ENCODE data around the gene NEDD4L.

The NEDD4L gene

GRCh38 chr18:58253318-58253717 is 209.3 kb downstream of the NEDD4L start:
- ChIA-PET POLR2A (ENCODE audit: low non-redundant PET) (no interaction called here), CTCF (no interaction called here)
- TF ChIP-seq, protein P1, sequence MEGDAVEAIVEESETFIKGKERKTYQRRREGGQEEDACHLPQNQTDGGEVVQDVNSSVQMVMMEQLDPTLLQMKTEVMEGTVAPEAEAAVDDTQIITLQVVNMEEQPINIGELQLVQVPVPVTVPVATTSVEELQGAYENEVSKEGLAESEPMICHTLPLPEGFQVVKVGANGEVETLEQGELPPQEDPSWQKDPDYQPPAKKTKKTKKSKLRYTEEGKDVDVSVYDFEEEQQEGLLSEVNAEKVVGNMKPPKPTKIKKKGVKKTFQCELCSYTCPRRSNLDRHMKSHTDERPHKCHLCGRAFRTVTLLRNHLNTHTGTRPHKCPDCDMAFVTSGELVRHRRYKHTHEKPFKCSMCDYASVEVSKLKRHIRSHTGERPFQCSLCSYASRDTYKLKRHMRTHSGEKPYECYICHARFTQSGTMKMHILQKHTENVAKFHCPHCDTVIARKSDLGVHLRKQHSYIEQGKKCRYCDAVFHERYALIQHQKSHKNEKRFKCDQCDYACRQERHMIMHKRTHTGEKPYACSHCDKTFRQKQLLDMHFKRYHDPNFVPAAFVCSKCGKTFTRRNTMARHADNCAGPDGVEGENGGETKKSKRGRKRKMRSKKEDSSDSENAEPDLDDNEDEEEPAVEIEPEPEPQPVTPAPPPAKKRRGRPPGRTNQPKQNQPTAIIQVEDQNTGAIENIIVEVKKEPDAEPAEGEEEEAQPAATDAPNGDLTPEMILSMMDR (conservative IDR thresholded peaks at IDR 0.05; ENCODE audit: low read depth) = no peak
- no peak overlapping the region for H3K27ac ChIP-seq
- no peak for DNase-seq (ENCODE audit: low spot score)

DNA sequence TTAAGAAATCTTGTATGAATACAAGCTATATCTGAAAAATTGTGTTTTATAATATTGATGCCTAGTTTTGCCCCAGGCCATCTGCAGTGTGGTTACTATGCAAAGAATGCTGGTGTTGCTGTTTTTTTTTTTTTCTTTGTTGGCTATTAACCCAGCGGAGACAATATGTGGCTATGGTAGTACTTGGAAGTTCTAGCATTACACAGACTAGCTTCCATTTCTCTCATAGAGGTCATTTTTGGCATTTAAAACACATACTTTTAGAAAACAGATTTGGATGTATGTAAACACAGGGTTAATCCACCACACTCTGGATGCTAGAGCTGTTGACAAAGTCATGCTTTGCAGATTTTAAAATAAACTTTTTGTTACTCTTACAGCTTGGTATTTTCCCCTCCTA is 209.8 kb downstream of the NEDD4L start:
- TF ChIP-seq, protein P1 (conservative IDR thresholded peaks at IDR 0.05; ENCODE audit: low read depth) = no peak
- DNase-seq (ENCODE audit: low spot score) = no peak
- no peak overlapping the region for H3K27ac ChIP-seq
- POLR2A ChIA-PET (ENCODE audit: low non-redundant PET) = no interaction called here
- CTCF ChIA-PET = no interaction called here

- TF ChIP-seq, protein P1 (conservative IDR thresholded peaks at IDR 0.05; ENCODE audit: low read depth) = no peak
- CTCF ChIA-PET = no interaction called here
- no peak overlapping the region for H3K27ac ChIP-seq
Measured at GRCh38 chr18:58254873-58255511, 211.0 kb downstream of the NEDD4L start.

GRCh38 chr18:58255701-58256311 is 211.8 kb downstream of the NEDD4L start:
- TF ChIP-seq, protein P1 (conservative IDR thresholded peaks at IDR 0.05; ENCODE audit: low read depth) = no peak
- CTCF ChIA-PET = no interaction called here
- H3K27ac ChIP-seq = peak overlapping the region; percentile 9; the same call in 1 of the 2 replicates
- no peak for DNase-seq (ENCODE audit: low spot score)
- POLR2A ChIA-PET (ENCODE audit: low non-redundant PET) = no interaction called here

More at GRCh38 chr18:58254873-58255511, 211.0 kb downstream of the NEDD4L start:
- POLR2A ChIA-PET (ENCODE audit: low non-redundant PET) = no interaction called here
- no peak for DNase-seq (ENCODE audit: low spot score)

- CTCF ChIA-PET = no interaction called here
- H3K27ac ChIP-seq = peak overlapping the region; percentile 9; the same call in 1 of the 2 replicates
- TF ChIP-seq, protein P1 (conservative IDR thresholded peaks at IDR 0.05; ENCODE audit: low read depth) = no peak
- POLR2A ChIA-PET (ENCODE audit: low non-redundant PET) = no interaction called here
- DNase-seq (ENCODE audit: low spot score) = no peak
Measured at GRCh38 chr18:58256316-58257080, 212.5 kb downstream of the NEDD4L start.

- ChIA-PET POLR2A (ENCODE audit: low non-redundant PET) (no interaction called here), CTCF (no interaction called here)
- TF ChIP-seq, protein P1 (conservative IDR thresholded peaks at IDR 0.05; ENCODE audit: low read depth) = no peak
- no peak overlapping the region for H3K27ac ChIP-seq
- DNase-seq (ENCODE audit: low spot score) = no peak
Measured at GRCh38 chr18:58257461-58257860, 213.4 kb downstream of the NEDD4L start.
